SU-DHL-6 (cell line): Measurements from ENCODE around the gene SMIM10L2A.

Experiments
- H2AFZ ChIP-seq: fragments of 200-600 bp; sonication (generic); 2 replicates; pipeline ENCODE4 v1.6.1; 2014; ENCODE audit warnings: low read depth, mild to moderate bottlenecking, moderate library complexity, mixed read lengths, antibody characterized with exemption, low read length; ENCODE audit not compliant: severe bottlenecking
- H3F3A ChIP-seq: fragments of 200-600 bp; shearing (Covaris generic); 2 replicates; pipeline ENCODE4 v1.6.0; 2016; ENCODE audit warnings: antibody characterized with exemption, mild to moderate bottlenecking; ENCODE audit not compliant: insufficient read depth
- H3K27ac ChIP-seq: fragments of 200-600 bp; sonication (generic); 2 replicates; pipeline ENCODE4 v1.5.1; 2016; ENCODE audit warnings: low read depth, mild to moderate bottlenecking, low read length, moderate library complexity, mixed read lengths
- H3K27me3 ChIP-seq: fragments of 200-600 bp; sonication (generic), shearing (Covaris generic); 2 replicates; pipeline ENCODE4 v1.6.0; 2014; ENCODE audit warnings: mild to moderate bottlenecking, low read length
- H3K36me3 ChIP-seq: fragments of 200-600 bp; sonication (generic); 2 replicates; pipeline ENCODE4 v1.6.1; 2014; ENCODE audit warnings: mild to moderate bottlenecking, low read length, mixed read lengths
- H3K4me2 ChIP-seq: fragments of 300-600, 200-600 bp; shearing (Covaris generic), sonication (generic); 2 replicates; pipeline ENCODE4 v1.6.0; 2014; ENCODE audit warnings: low read length, low read depth, mild to moderate bottlenecking; ENCODE audit not compliant: poor library complexity, severe bottlenecking
- H3K4me3 ChIP-seq: fragments of 200-600 bp; sonication (generic); 2 replicates; pipeline ENCODE4 v1.5.1; 2014; ENCODE audit warnings: antibody characterized with exemption, low read length, mild to moderate bottlenecking, mixed read lengths; ENCODE audit not compliant: insufficient read depth, poor library complexity, severe bottlenecking
- H3K79me2 ChIP-seq: fragments of 200-600 bp; sonication (generic); 2 replicates; pipeline ENCODE4 v1.6.1; 2014; ENCODE audit warnings: mild to moderate bottlenecking, low read length, moderate library complexity; ENCODE audit not compliant: insufficient read depth
- H3K9ac ChIP-seq: fragments of 200-600 bp; sonication (generic); 2 replicates; pipeline ENCODE4 v1.7.0; 2014; ENCODE audit warnings: mild to moderate bottlenecking, low read length
- H3K9me2 ChIP-seq: fragments of 200-600 bp; sonication (generic); replicated peaks from 2 replicates; pipeline ENCODE4 v1.6.1; 2014; ENCODE audit warnings: low read length; ENCODE audit not compliant: insufficient read depth
- H3K9me3 ChIP-seq: fragments of 200-600 bp; sonication (generic); 2 replicates; pipeline ENCODE4 v1.6.1; 2014; ENCODE audit warnings: low read length, mixed read lengths; ENCODE audit not compliant: insufficient read depth
- H4K20me1 ChIP-seq: fragments of 200-600 bp; sonication (generic); 2 replicates; pipeline ENCODE4 v1.6.1; 2014; ENCODE audit warnings: low read depth, mild to moderate bottlenecking, antibody characterized with exemption, low read length, moderate library complexity, mixed read lengths
- EZH2phosphoT487 ChIP-seq: fragments of 200-600 bp; sonication (generic), shearing (Covaris generic); conservative IDR thresholded peaks from 2 replicates; pipeline ENCODE4 v1.6.1; 2018; ENCODE audit warnings: mild to moderate bottlenecking, antibody characterized with exemption, low read length, moderate library complexity, mixed read lengths
- TF ChIP-seq, protein P1 (sequence below): fragments of 200-600 bp; sonication (generic); IDR thresholded peaks from one replicate; pipeline ENCODE4 v1.5.1; 2017; ENCODE audit warnings: antibody characterized with exemption, mild to moderate bottlenecking, low read length, moderate library complexity; ENCODE audit not compliant: insufficient read depth, poor library complexity, severe bottlenecking

The SMIM10L2A gene

DNA sequence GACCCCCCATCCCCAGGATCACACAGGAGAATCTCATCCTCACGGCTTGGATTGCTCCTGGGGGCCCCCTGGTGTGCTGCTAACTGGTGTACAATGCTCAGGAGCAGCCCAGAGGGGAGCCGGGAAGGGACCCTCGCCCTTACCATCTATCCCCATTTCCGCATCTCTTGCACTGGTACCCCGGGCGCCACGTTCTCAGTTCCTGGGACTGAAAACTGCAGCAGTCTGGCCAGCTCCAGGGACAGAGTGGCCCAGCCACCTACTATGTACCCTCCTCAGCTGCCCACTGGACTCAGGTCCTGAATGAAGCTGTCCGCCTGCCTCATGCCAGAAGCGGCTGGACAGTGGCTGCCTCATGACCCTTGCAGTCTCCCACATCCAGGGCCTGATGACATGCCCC is 2.7 kb downstream of the SMIM10L2A start:
- no peaks in the 10 kb centered on the region for H3K9me2 ChIP-seq
- no peak overlapping the region for H3K9ac ChIP-seq
- H3K4me2 ChIP-seq = no peak overlapping the region
- no peaks in the 10 kb centered on the region for H4K20me1 ChIP-seq
- H3K4me3 ChIP-seq = no peak overlapping the region
- no peaks in the 10 kb centered on the region for H3F3A ChIP-seq
- no peaks in the 10 kb centered on the region for H3K79me2 ChIP-seq
- H2AFZ ChIP-seq = no peak overlapping the region
- no peaks in the 10 kb centered on the region for H3K36me3 ChIP-seq
- TF ChIP-seq, protein P1, sequence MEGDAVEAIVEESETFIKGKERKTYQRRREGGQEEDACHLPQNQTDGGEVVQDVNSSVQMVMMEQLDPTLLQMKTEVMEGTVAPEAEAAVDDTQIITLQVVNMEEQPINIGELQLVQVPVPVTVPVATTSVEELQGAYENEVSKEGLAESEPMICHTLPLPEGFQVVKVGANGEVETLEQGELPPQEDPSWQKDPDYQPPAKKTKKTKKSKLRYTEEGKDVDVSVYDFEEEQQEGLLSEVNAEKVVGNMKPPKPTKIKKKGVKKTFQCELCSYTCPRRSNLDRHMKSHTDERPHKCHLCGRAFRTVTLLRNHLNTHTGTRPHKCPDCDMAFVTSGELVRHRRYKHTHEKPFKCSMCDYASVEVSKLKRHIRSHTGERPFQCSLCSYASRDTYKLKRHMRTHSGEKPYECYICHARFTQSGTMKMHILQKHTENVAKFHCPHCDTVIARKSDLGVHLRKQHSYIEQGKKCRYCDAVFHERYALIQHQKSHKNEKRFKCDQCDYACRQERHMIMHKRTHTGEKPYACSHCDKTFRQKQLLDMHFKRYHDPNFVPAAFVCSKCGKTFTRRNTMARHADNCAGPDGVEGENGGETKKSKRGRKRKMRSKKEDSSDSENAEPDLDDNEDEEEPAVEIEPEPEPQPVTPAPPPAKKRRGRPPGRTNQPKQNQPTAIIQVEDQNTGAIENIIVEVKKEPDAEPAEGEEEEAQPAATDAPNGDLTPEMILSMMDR = no peak
- no peak for TF ChIP-seq EZH2phosphoT487
- H3K27me3 ChIP-seq = no peaks in the 10 kb centered on the region
- H3K9me3 ChIP-seq = no peaks in the 10 kb centered on the region
- no peak overlapping the region for H3K27ac ChIP-seq

DNA sequence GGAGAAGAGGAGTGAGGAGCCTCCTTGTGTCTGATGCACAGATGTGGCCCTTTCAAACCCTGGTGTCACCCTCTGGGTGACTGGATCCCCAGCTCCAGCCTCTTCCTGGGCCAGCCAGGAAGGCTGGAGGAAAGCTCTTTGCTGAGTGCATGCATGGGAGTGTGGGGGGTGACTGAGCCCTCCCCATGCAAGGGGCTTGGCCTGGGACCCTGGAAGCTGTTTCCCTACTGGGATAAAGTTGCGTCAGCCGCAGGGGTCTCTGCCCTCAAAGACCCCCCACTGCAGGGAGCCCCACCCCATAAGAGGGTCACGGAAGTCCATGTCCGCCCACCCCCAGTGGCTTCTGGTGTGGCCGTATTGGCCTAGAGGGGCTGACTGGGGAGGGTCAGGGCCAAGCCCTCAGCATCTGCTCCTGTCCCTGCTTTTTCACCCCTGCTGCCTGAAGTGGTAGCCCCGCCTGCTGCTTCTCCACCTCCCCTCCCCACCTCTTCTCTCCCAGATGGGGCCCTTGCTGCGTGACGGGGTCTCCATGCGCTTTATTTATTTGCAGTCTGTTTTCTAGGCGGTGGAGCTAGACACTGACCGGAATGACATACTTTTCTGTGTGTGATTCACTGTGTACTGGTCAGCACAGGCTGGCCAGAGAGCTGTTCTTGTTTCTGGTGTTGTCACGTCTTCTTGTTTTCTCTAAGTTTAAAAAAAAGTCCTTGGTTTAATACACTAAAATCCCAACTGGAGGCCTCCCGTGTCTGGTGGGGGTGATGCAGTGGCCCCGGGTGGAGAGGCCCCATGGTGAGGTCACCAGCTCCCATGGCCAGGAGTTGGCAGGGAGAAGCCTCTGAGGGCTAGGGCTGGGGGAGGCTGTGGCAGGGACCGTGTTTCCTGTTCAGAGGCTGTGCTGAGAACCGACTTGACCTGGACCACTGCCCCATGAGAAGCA is 3.6 kb downstream of the SMIM10L2A start:
- TF ChIP-seq, protein P1 = no peak
- no peak for TF ChIP-seq EZH2phosphoT487
- Histone ChIP-seq H3K9me2 (no peaks in the 10 kb centered on the region), H3K79me2 (no peaks in the 10 kb centered on the region), H4K20me1 (no peaks in the 10 kb centered on the region), H3K27ac (no peak overlapping the region), H3K4me3 (no peak overlapping the region), H3F3A (no peaks in the 10 kb centered on the region), H3K9me3 (no peaks in the 10 kb centered on the region), H3K27me3 (no peaks in the 10 kb centered on the region), H2AFZ (no peak overlapping the region), H3K36me3 (no peaks in the 10 kb centered on the region), H3K9ac (no peak overlapping the region), H3K4me2 (no peak overlapping the region)

DNA sequence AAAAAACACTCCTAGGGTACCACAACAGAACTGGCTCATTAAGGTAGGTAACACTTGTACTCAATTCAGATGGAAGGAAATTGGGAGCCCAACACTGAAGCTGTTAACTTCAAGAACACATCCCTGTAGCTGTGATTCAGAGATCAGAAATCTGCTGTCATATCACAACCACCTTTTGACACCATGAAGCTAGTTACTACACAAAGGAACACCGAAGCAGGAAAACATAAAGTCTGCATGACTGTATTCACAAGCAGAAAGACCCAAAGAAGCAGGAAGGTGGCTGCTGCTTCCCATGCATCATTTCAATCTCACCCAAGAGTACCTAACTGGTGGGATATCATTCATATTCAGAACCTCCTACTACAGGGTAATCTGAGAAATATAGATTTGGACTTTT is 7.7 kb downstream of the SMIM10L2A start:
- no peak for TF ChIP-seq EZH2phosphoT487
- TF ChIP-seq, protein P1 = no peak
- Histone ChIP-seq H3F3A (no peaks in the 10 kb centered on the region), H3K9ac (no peak overlapping the region), H3K9me3 (no peaks in the 10 kb centered on the region), H3K4me2 (no peak overlapping the region), H2AFZ (no peak overlapping the region), H3K27ac (no peak overlapping the region), H3K9me2 (no peaks in the 10 kb centered on the region), H3K27me3 (no peaks in the 10 kb centered on the region), H4K20me1 (no peaks in the 10 kb centered on the region), H3K4me3 (no peak overlapping the region), H3K79me2 (no peaks in the 10 kb centered on the region), H3K36me3 (no peaks in the 10 kb centered on the region)
